Fibroblast of lung (primary cell): ENCODE results near the gene PAN2. TPM values are rescaled to one million over a fixed set of nuclear protein-coding genes. Genes with fewer than 3 reads are reported as not detected.
"Not testable (repeated sequence)": the region's sequence is repeated elsewhere in the genome, so short reads cannot be mapped to it uniquely, and the experiment has no call there.

Source experiments
- DNase-seq, 2 donors: peaks; one replicate each; pipeline versions ENCODE4 v3.0.0 to v3.0.0-alpha.2; 2010; ENCODE audit warnings: low read depth in 2 of 2
- H2AFZ ChIP-seq: 2 replicates; pipeline ENCODE4 v1.5.1; 2012; ENCODE audit warnings: low read length, control low read depth, inconsistent platforms
- H3K27ac ChIP-seq: 2 replicates; pipeline ENCODE4 v1.5.1; 2011; ENCODE audit warnings: low read length, control low read depth; ENCODE audit not compliant: insufficient read depth
- H3K27me3 ChIP-seq: 2 replicates; pipeline ENCODE4 v1.5.1; 2011; ENCODE audit warnings: mild to moderate bottlenecking, low read length; ENCODE audit not compliant: control insufficient read depth, insufficient read depth
- H3K36me3 ChIP-seq: 2 replicates; pipeline ENCODE4 v1.5.1; 2011; ENCODE audit warnings: low read length; ENCODE audit not compliant: control insufficient read depth, insufficient read depth
- H3K4me1 ChIP-seq: 2 replicates; pipeline ENCODE4 v1.5.1; 2011; ENCODE audit warnings: low read length; ENCODE audit not compliant: control insufficient read depth, insufficient read depth; ENCODE audit errors: extremely low read depth
- H3K4me2 ChIP-seq: 2 replicates; pipeline ENCODE4 v1.5.1; 2011; ENCODE audit warnings: low read length, control low read depth; ENCODE audit not compliant: insufficient read depth; ENCODE audit errors: extremely low read depth
- H3K4me3 ChIP-seq, 4 experiments: fragments of 200-600 bp in 1 of 4; sonication (generic) in 1 of 4; replicated peaks in 1 of 4; 2 replicates each; pipeline ENCODE4 v1.5.1; 2011 to 2016; ENCODE audit warnings: low read length in 4 of 4, low read depth in 3 of 4, mild to moderate bottlenecking in 3 of 4, control low read depth in 2 of 4, inconsistent platforms in 1 of 4, mixed read lengths in 1 of 4; ENCODE audit not compliant: insufficient read depth in 1 of 4; ENCODE audit errors: control extremely low read depth in 1 of 4
- H3K79me2 ChIP-seq: 2 replicates; pipeline ENCODE4 v1.5.1; 2012; ENCODE audit warnings: mild to moderate bottlenecking, low read length, inconsistent platforms; ENCODE audit not compliant: control insufficient read depth, insufficient read depth
- H3K9ac ChIP-seq: 2 replicates; pipeline ENCODE4 v1.5.1; 2011; ENCODE audit warnings: mild to moderate bottlenecking, low read length, control low read depth; ENCODE audit not compliant: insufficient read depth
- H3K9me3 ChIP-seq: 2 replicates; pipeline ENCODE4 v1.5.1; 2012; ENCODE audit warnings: low read depth, low read length; ENCODE audit not compliant: control insufficient read depth, insufficient read depth
- H4K20me1 ChIP-seq: 2 replicates; pipeline ENCODE4 v1.5.1; 2011; ENCODE audit warnings: low read length; ENCODE audit not compliant: control insufficient read depth, insufficient read depth; ENCODE audit errors: extremely low read depth
- EZH2 ChIP-seq: IDR thresholded peaks from 2 replicates; pipeline ENCODE4 v1.5.1; 2012; ENCODE audit warnings: low read length, control low read depth, mild to moderate bottlenecking; ENCODE audit errors: missing control alignments
- polyA plus RNA-seq, 2 donors: library from polyadenylated mRNA; depleted of rRNA in 1 of 2; stranded (reverse) in 1 of 2; unstranded in 1 of 2; fragments of >200 nt; gene quantifications; 2 replicates each; pipeline ENCODE4 v1.2.1, GENCODE V29; 2011 to 2012; ENCODE audit warnings: missing spikeins in 1 of 2
- total RNA-seq: library from RNA; depleted of rRNA; stranded (reverse); fragments of >200 nt; gene quantifications from 2 replicates; pipeline ENCODE4 v1.2.1, GENCODE V29; 2014
- TF ChIP-seq, protein P1 (sequence below), 2 donors: IDR thresholded peaks in 1 of 2; conservative IDR thresholded peaks in 1 of 2; 1 replicate in 1 of 2; 2 replicates in 1 of 2; pipeline ENCODE4 v1.5.1; 2011 to 2012; ENCODE audit warnings: low read length in 2 of 2, control low read depth in 1 of 2, inconsistent platforms in 1 of 2, low read depth in 1 of 2, mild to moderate bottlenecking in 1 of 2

Gene PAN2
- total and polyA plus RNA-seq, 2 donors (not counting 1 experiment from before 2014, with no cell fraction given) = 17.3 to 25.9 TPM

DNA sequence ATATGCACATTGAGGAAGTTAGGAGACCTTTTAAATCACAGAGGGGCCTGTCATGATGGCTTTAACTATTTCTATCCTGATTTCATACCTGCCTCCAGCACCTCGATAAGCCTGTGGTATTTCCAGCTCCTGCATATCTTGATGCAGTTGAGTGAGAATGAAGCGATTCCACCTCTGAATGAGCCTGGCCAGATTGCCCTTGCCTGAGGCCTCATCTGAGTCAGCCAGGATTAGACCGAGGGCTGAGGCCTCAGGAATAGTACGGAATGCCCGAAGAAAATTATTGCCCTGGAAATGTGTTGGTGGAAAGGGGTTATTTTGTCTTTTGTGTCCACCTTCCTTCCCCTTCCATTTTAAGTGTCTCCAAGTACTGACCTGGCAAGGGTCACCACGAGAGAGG is 9.6 kb downstream of the PAN2 start:
- no peak for DNase-seq
- H4K20me1 ChIP-seq = no peaks in the 10 kb centered on the region
- H3K79me2 ChIP-seq = no peaks in the 10 kb centered on the region
- no peaks in the 10 kb centered on the region for H3K27me3 ChIP-seq
- peaks cover 3% of the 10 kb centered on the region for H3K36me3 ChIP-seq
- H3K4me2 ChIP-seq = no peak overlapping the region
- TF ChIP-seq EZH2 = no peak
- TF ChIP-seq, protein P1, sequence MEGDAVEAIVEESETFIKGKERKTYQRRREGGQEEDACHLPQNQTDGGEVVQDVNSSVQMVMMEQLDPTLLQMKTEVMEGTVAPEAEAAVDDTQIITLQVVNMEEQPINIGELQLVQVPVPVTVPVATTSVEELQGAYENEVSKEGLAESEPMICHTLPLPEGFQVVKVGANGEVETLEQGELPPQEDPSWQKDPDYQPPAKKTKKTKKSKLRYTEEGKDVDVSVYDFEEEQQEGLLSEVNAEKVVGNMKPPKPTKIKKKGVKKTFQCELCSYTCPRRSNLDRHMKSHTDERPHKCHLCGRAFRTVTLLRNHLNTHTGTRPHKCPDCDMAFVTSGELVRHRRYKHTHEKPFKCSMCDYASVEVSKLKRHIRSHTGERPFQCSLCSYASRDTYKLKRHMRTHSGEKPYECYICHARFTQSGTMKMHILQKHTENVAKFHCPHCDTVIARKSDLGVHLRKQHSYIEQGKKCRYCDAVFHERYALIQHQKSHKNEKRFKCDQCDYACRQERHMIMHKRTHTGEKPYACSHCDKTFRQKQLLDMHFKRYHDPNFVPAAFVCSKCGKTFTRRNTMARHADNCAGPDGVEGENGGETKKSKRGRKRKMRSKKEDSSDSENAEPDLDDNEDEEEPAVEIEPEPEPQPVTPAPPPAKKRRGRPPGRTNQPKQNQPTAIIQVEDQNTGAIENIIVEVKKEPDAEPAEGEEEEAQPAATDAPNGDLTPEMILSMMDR (conservative IDR thresholded peaks at IDR 0.05 in 1 of 2, IDR thresholded peaks at IDR 0.05 in 1 of 2; ENCODE audit: low read depth in 1 of 2, low read length in 2 of 2) = no peak
- no peak overlapping the region for H3K4me3 ChIP-seq
- H3K4me1 ChIP-seq = peaks cover 3% of the 10 kb centered on the region
- no peak overlapping the region for H2AFZ ChIP-seq
- H3K9me3 ChIP-seq = no peaks in the 10 kb centered on the region
- H3K27ac ChIP-seq = no peak overlapping the region
- H3K9ac ChIP-seq = no peak overlapping the region

DNA sequence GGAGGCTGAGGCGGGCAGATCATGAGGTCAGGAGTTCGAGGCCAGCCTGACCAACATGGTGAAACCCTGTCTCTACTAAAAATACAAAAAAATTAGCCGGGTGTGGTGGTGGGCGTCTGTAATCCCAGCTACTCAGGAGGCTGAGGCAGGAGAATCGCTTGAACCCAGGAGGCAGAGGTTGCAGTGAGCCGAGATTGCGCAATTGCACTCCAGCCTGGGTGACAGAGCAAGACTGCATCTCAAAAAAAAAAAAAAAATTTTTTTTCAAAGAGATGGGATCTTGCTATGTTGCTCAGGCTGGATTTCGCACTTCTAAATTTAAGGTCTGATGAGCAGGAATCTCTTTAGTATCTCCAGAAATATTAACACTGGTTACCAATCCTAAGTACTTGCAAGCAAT is 12.2 kb downstream of the PAN2 start:
- DNase-seq, H2AFZ ChIP-seq, H3K27ac ChIP-seq, H4K20me1 ChIP-seq, H3K79me2 ChIP-seq, H3K9ac ChIP-seq, H3K4me3 ChIP-seq, H3K4me1 ChIP-seq, H3K4me2 ChIP-seq, H3K27me3 ChIP-seq, H3K9me3 ChIP-seq, H3K36me3 ChIP-seq: not testable (repeated sequence)

DNA sequence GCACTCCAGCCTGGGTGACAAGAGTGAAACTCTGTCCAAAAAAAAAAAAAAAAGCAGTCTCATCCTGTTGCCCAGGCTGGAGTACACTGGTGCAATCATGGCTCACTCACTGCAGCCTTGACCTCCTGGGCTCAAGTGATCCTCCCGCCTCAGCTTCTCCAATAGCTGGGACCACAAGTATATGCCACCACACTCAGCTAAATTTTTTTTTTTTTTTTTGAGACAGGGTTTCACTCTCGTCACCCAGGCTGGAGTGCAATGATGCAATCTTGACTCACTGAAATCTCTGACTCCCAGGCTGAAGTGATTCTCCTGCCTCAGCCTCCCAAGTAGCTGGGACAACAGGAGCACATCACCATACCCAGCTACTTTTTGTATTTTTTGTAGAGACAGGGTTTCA is 12.8 kb downstream of the PAN2 start:
- Histone ChIP-seq H3K27me3 (no peaks in the 10 kb centered on the region), H3K4me3 (no peak overlapping the region), H3K4me1 (peaks cover 3% of the 10 kb centered on the region), H3K27ac (no peak overlapping the region), H2AFZ (no peak overlapping the region), H3K79me2 (no peaks in the 10 kb centered on the region), H3K9ac (no peak overlapping the region), H4K20me1 (no peaks in the 10 kb centered on the region), H3K9me3 (no peaks in the 10 kb centered on the region), H3K4me2 (no peak overlapping the region), H3K36me3 (peaks cover 3% of the 10 kb centered on the region)
- DNase-seq = peak in 1 of 2 donors; percentile 20
- TF ChIP-seq, protein P1 (conservative IDR thresholded peaks at IDR 0.05 in 1 of 2, IDR thresholded peaks at IDR 0.05 in 1 of 2; ENCODE audit: low read depth in 1 of 2, low read length in 2 of 2) = no peak
- no peak for TF ChIP-seq EZH2
